ENCODE measurements around the gene PTK7. TPM values are rescaled to one million over a fixed set of nuclear protein-coding genes. Genes with fewer than 3 reads are reported as not detected.

Gene PTK7
- total RNA-seq, 1 donor from 2014 or later = 81.0 TPM

DNA sequence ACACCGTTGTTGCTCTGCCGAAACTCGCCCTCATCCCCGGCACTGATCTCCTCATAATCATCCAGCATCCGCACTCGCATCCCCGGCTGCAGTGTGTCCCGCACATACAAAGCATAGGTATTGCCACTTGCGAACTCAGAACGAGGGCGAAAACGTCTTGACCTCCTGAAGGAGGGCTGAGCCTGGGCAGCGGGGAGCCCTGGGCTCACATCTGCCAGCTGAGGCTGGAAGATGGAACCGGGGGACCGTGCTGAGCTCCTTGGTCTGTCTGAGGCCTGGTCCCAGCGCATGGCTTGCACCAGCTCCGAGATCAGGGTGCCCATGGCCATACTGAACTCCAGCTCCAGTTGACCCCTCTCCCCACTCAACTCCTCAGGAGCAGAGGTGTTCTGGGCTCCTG is 25.1 kb upstream of the PTK7 start:
- intact Hi-C loops (cut with DNase I) = no loop called here
- no peak for ATAC-seq
- Histone ChIP-seq H3K27ac (no peak overlapping the region), H3K9me3 (no peaks in the 10 kb centered on the region), H3K36me3 (peaks cover 65% of the 10 kb centered on the region), H3K4me1 (peaks cover 13% of the 10 kb centered on the region), H3K4me3 (no peak overlapping the region), H3K27me3 (ENCODE audit: low read depth) (no peaks in the 10 kb centered on the region)
- DNase-seq = no peak
- TF ChIP-seq, protein P1, sequence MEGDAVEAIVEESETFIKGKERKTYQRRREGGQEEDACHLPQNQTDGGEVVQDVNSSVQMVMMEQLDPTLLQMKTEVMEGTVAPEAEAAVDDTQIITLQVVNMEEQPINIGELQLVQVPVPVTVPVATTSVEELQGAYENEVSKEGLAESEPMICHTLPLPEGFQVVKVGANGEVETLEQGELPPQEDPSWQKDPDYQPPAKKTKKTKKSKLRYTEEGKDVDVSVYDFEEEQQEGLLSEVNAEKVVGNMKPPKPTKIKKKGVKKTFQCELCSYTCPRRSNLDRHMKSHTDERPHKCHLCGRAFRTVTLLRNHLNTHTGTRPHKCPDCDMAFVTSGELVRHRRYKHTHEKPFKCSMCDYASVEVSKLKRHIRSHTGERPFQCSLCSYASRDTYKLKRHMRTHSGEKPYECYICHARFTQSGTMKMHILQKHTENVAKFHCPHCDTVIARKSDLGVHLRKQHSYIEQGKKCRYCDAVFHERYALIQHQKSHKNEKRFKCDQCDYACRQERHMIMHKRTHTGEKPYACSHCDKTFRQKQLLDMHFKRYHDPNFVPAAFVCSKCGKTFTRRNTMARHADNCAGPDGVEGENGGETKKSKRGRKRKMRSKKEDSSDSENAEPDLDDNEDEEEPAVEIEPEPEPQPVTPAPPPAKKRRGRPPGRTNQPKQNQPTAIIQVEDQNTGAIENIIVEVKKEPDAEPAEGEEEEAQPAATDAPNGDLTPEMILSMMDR (IDR thresholded peaks at IDR 0.05) = no peak

DNA sequence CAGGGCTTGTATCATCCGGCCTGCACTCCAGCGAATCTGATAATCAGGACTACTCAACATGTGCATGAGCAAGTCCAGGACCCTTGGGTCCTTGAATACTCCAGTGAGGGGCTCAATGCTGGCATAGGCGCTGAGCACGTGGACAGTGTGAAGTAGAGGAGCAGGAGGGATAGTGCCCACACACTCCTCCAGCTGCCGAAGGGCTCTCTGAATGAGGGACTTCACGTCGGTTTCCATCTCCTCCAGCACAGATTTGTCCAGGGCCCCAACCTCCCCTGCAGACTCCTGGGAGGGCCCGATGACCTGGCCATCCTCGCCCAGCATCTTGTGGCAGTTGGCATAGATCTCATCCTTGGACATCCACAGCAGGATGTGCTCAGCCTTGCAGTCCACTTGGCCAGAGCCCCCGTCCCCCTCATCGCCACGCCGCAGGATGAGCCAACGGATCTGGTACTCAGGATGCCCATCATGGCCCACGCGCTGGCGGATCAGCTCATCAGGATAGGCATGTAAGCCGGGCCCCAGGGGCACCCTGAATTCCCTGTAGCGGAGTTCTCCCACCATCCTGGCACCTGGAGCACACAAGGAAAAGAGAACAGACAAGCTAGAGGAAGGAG is 23.8 kb upstream of the PTK7 start:
- H3K9me3 ChIP-seq = no peaks in the 10 kb centered on the region
- H3K27ac ChIP-seq = peak overlapping the region; percentile 95
- ATAC-seq (no peak), DNase-seq (no peak)
- H3K27me3 ChIP-seq (ENCODE audit: low read depth) = no peaks in the 10 kb centered on the region
- H3K36me3 ChIP-seq = peaks cover 65% of the 10 kb centered on the region
- H3K4me3 ChIP-seq = peak overlapping the region; percentile 86
- intact Hi-C loops (cut with DNase I) = no loop called here
- peaks cover 13% of the 10 kb centered on the region for H3K4me1 ChIP-seq
- TF ChIP-seq, protein P1 (IDR thresholded peaks at IDR 0.05) = no peak

DNA sequence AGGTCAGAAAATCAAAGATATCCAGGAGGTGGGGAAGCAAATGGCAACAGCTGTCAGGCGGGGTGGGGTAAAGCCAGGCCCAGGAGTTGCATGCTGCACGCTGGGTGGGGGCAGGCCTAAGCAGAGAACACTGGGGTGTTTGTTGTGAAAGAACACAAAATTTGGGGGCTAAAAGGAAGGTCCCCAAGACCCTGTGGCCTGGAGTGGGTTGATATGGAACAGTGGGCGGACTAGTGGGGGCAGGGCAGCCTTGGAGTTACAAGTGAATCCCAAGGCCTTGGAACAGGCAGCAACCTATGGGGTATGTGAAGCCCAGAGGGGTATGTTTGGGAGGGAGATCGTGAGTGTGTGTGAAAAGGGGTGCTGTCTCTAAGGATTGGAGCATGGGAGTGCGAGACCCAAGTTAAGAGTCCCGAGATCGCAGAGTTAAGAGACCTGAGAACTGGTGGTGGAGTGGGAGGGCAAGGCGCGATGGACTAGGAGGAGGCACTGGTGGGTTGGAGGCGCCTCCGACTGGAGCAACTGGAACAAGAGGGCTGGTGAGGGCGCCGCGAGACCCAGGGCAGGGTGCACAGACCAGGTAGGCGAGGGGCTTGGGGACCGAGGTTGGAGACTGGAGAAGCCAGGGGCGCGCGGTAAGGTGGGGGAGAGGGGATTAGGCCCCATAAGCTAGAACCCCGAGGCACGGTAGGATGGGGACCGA is 23.1 kb upstream of the PTK7 start:
- TF ChIP-seq, protein P1 (IDR thresholded peaks at IDR 0.05) = no peak
- H3K27ac ChIP-seq = peak overlapping the region; percentile 95
- DNase-seq (peak; percentile 56), ATAC-seq (peak; percentile 40 to 49)
- H3K9me3 ChIP-seq = no peaks in the 10 kb centered on the region
- no peaks in the 10 kb centered on the region for H3K27me3 ChIP-seq (ENCODE audit: low read depth)
- H3K4me3 ChIP-seq = peak overlapping the region; percentile 86
- intact Hi-C loops (cut with DNase I) = no loop called here
- H3K4me1 ChIP-seq = peaks cover 15% of the 10 kb centered on the region
- peaks cover 64% of the 10 kb centered on the region for H3K36me3 ChIP-seq

DNA sequence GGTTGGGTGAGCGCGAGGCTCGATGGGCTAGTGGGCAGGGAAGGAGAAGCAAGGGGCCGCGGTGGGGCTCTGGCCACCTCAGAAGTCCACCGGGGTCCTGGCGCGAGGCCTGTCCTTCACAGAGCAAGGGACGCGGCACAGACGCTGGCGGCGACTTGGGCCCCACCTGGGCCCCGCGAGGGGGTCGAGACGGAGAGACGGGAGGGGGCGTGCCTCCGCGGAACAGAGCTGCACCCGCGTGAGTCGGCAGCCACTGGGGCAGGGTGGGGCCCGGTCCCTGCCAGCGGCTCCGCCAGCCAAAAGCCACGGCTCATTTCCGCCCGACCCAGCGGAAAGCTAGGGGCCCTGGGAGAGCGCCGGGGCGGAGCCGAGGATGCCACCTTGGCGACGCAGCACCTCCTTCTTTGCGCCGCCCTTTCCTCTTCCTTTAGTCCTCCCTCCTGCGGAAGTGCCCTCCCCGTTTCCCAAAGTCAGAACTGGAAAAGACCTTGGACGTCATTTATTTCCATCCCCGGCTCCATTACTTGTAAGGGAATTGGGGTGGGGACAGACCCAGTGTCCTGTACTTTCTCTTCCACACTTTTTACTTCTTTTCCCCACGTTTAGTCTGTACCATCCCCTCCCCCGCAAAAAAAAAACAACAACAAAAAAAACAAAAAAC is 22.4 kb upstream of the PTK7 start, which contains the start of gene CUL7:
CUL7 (minus strand) TSS at position 307 of the 661 bp plus-strand sequence. CDS start 1,063 bp downstream, outside the sequence.
- Histone ChIP-seq H3K36me3 (peaks cover 57% of the 10 kb centered on the region), H3K27me3 (ENCODE audit: low read depth) (no peaks in the 10 kb centered on the region), H3K9me3 (no peaks in the 10 kb centered on the region), H3K4me1 (peaks cover 21% of the 10 kb centered on the region), H3K4me3 (peak within 1 kb of the TSS; percentile 86), H3K27ac (peak within 1 kb of the TSS; percentile 95)
- intact Hi-C loops (cut with DNase I) = no loop called here
- DNase-seq (peak; percentile 96), ATAC-seq (peak; percentile 97 to 98)
- TF ChIP-seq, protein P1 (IDR thresholded peaks at IDR 0.05) = no peak

DNA sequence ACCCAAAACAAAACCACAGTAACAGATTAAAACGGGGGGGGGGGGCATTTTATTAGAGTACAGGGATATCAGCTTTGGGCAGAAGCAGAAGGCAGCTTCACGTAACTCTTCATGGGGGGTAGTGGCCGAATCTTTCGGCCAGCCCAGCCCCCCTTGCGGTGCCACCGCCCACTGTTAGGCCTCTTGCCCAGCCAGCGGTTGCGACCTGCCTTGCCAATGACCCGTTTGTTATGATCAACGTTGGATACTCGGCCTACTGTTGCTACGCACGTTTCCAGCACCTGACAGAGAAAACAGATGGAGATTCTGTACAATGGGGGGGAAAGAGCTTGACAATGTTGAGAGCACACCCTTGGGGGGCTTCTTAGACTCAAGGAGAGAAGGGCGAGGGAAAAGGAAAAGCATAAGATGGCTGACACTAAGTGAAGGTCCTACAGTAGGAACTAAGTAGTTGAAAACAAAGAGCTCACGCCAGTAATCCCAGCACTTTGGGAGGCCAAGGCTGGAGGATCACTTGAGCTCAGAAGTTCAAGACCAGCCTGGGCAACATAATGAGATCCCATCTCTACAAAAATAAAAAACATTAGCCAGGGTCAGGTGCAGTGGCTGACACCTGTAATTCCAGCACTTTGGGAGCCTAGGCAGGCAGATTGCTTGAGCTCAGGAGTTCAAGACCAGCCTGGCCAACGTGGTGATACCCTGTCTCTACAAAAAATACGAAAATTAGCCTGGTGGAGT is 21.7 kb upstream of the PTK7 start:
- TF ChIP-seq, protein P1 (IDR thresholded peaks at IDR 0.05) = no peak
- DNase-seq (no peak), ATAC-seq (no peak)
- intact Hi-C loops (cut with DNase I) = no loop called here
- H3K9me3 ChIP-seq = no peaks in the 10 kb centered on the region
- peaks cover 23% of the 10 kb centered on the region for H3K4me1 ChIP-seq
- peak overlapping the region; percentile 86 for H3K4me3 ChIP-seq
- peaks cover 50% of the 10 kb centered on the region for H3K36me3 ChIP-seq
- no peaks in the 10 kb centered on the region for H3K27me3 ChIP-seq (ENCODE audit: low read depth)
- H3K27ac ChIP-seq = peak overlapping the region; percentile 95

Measured in lower lobe of right lung (tissue), 2 donors.